T-helper 1 cell (primary cell): ENCODE data around the gene GTPBP4.
"Not testable (repeated sequence)": the region's sequence is repeated elsewhere in the genome, so short reads cannot be mapped to it uniquely, and the experiment has no call there.

ENCODE experiments used
- DNase-seq, 5 donors: peaks; one replicate each; pipeline ENCODE4 v3.0.0-alpha.2; 2012 to 2020

GTPBP4 gene

DNA sequence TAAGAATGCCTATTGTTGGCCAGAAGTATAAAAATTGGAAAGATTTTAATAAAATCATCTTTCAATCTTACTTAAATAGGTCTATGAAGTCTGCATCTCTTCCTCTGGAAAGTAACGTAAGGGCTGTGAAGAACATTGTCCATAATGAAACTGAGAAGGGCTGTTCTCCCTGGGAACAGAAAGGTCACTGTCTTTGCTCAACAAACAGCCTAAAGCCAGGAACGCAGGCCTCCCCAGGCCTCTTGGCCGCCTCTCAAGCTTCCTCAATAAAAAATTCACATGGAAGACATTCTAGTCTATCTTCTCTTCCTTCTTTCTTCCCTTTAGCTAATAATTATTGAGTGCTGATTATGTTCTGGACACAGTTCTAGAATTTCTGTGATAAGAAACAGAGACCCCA is 46.5 kb downstream of the GTPBP4 start:
- DNase-seq = no peak

DNA sequence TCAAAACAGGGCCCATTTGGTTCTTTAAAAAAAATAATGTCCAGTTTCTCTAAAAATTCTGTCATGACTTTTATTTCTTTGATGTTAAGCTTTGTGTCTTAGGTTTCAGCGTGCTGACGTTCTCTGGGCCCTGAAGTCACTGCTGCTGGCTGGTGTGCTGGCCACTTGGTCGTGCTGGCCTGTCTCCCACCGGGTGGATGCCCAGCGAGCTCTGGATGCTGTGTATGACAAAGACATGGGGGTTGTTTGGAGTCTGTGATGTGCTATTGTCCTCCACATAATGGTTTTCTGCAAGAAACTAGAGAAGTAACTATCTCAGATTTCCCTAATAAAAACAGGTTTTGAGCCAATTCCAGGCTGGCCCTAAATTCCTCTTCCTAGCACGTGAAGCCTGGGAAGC is 47.0 kb downstream of the GTPBP4 start:
- no peak for DNase-seq

- DNase-seq = peak in 1 of 5 donors; percentile 46
Measured at GRCh38 chr10:1036341-1036791, 48.1 kb downstream of the GTPBP4 start.

- no peak for DNase-seq
Measured at GRCh38 chr10:1037098-1037497, 48.9 kb downstream of the GTPBP4 start.

- not testable (repeated sequence) for DNase-seq
Measured at GRCh38 chr10:1038769-1039168, 50.5 kb downstream of the GTPBP4 start.

DNA sequence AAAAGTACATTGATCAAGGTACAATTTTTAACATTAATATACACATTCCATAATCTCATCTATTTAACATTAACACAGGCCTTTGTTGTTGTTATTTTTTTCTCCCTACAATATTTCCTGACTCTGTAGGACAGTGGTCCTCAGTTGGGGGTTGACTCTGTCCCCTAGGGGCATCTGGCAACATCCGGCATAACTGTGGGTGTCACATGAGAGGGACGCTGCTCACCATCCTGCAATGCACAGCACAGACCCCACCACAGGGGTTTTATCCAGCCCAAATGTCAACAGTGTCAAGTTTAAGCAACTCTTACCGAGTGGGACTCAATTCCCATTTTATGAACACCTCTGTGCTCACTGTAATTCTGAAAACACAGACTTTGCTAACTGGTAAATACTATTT is 51.9 kb downstream of the GTPBP4 start:
- DNase-seq = no peak

DNA sequence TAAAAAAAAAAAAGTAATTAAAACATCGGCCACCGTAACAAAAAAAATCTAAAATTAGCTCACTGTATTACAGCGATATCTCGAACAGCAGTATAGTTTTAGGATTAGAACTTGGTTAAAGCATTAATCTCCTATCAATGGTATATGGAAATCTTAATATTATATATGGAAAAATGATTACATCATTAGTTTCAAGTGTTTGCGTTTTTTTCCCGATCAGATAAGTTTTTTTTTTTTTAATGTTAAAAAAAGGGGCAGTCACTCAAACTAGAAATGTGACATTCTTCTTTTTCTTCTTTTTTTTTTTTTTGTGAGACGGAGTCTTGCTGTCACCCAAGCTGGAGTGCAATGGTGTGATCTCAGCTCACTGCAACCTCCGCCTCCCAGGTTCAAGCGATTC is 53.3 kb downstream of the GTPBP4 start:
- no peak for DNase-seq

- peak in 1 of 5 donors; percentile 80 for DNase-seq
Measured at GRCh38 chr10:1043532-1043995, 55.3 kb downstream of the GTPBP4 start.

DNA sequence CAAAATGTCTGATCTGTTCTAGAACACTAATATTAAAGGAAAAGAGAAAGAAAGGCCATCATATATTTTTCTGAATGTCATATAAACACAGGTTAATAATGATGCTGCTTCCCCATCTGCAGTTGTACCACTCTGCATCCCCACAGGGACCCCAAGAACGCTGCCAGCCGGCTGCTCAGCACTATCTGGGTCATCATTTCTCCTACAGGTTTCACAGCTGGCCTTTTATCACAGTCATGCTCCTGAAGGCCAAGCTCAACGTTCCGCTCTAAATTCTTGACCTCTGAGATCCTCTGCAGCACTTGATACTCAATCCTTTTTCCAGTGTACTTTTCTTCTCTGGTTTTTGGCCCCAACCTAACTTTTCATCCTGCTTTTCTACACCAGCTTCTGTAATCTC is 55.9 kb downstream of the GTPBP4 start:
- DNase-seq = no peak

DNA sequence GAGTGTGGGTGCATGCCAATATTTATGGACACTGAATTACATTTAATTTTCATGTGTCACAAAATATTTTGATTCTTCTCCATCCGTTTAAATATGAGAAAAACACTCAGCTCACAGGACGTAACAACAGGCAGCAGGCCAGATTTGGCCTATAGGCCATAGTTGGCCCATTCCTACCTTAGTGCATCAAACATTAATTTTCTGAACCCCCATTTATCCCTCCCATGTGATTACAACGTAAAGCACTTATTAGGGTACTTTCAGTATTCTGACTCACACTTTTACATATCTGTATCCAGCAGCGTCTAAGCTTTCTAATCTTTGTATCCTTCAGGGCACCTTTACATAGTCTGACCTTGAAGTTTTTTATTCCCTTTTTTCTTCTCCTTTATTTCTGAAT is 56.7 kb downstream of the GTPBP4 start:
- DNase-seq = no peak

- no peak for DNase-seq
Measured at GRCh38 chr10:1045415-1045814, 57.2 kb downstream of the GTPBP4 start.

DNA sequence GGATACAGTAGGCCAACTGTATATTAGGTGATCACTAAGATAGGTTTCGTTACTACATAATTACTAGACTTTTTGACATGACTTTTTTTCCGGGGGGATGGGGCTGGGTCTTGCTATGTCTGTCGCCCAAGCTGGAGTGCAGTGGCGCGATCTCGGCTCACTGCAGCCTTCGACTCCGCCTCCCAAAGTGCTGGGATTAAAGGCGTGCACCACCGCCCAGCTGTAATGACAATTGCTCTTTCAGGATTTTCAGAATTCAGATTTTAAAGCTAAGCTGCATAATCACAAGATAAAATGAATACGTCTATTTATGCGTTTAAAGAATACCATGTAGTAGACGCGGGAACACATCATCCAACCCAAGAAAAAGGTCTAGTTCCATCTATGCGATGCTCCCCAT is 59.7 kb downstream of the GTPBP4 start:
- peak in 1 of 5 donors; percentile 35 for DNase-seq

- DNase-seq = peak in 3 of 5 donors; percentile 53 to 63 (median 63)
Measured at GRCh38 chr10:1048349-1048731, 60.1 kb downstream of the GTPBP4 start.

GRCh38 chr10:1048732-1049424 is 60.6 kb downstream of the GTPBP4 start, which contains the start of gene IDI1:
IDI1 (minus strand) TSS chr10:1049119; CDS start chr10:1049003, 116 bp downstream.
- DNase-seq = peak; percentile 93 to 99 (median 95)

DNA sequence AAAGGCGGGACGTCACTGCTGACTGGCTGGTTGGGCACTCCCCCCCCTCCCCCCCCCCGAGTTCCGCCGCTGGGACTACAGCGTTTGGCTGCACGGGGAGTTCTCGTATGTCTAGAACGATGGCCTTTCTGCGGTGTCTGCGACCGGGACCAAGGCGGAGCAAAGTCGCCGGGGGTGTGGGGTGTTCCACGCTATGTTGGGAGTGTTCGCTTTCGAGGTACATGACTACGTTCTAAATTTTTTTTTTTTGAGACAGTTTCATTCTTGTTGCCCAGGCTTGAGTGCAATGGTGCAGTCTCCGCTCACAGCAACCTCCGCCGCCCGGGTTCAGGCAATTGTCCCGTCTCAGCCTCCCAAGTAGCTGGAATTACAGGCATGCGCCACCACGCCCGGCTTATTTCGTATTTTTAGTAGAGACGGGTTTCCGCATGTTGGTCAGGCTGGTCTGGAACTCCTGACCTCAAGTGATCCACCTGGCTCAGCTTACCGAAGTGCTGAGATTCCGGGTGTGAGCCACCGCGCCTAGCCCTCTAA is 61.3 kb downstream of the GTPBP4 start:
- DNase-seq = no peak

- DNase-seq = peak in 1 of 5 donors; percentile 35
Measured at GRCh38 chr10:1050145-1050544, 61.9 kb downstream of the GTPBP4 start.

GRCh38 chr10:1050554-1050953 is 62.3 kb downstream of the GTPBP4 start:
- DNase-seq = peak in 4 of 5 donors; percentile 36 to 58 (median 47)

- no peak for DNase-seq
Measured at GRCh38 chr10:1054684-1055083, 66.5 kb downstream of the GTPBP4 start.

DNA sequence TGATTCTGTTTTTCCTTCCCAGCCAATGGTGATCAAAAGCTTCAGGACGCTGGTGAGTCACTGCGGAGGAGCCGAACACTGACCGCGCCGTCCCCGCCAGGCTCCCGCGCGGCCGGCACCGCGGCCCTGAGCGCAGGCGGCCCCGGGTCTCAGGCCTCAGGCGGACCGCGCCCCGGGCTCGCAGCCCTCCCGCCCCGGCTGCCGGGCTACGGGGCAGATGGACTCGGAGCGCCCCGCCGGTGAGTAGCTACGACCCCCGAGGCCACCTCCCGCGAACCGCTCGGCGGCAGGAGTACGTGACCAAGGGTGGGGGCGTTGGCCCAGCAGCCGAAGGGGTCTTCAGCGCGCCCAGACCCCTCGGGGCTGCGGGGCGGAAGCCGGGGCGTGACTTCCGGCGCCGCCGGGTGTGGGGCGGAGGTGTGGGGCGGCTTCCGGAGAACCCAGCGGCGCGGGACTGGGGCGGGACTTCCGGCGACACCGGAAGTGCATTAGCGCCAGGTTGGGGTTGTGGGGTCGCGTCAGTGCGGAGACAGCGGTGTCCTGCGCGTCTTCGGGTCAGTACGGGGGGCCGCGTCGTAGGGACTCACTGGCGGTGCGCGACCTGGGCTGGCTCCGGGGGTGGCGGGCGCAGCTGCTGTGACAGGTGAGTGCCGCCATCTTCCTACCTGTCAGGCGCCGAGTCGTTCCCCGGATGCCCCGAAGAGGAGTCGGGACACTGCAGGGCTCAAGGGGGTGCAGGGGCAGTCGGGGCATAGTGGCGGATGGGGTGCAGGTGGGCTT is 68.3 kb downstream of the GTPBP4 start, which contains the start of gene WDR37:
Gene WDR37, plus strand, starts transcription at position 60 of the 780 bp plus-strand sequence. CDS start 15,771 bp downstream, outside the sequence.
- DNase-seq = peak; percentile 78 to 88 (median 85)

DNA sequence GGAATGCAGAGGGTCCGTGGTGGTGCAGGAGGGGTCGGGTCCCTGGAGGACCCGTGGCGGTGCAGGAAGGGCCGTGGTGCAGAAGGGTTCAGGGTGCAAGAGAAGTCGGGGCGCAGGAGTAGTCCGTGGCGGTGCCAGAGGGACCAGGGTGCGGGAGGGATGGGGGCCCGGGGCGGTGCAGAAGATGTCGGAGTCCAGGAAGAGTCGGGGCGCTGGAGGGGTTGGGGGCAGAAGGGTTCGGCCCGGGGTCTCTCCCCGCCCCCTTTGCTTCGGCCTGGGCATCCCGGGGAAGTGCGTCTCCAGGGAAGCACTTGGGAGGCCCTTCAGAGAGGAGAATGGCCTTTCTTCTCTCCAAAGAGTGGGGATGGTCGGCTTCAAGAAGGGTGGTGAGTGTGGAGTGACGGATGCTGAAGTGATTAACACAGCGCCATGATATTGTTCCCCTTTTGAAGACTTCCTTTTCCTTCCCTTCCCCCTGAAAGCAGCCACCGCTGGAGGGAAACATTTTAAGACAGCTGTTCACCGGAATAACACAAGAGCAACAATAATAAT is 68.9 kb downstream of the GTPBP4 start:
- DNase-seq = no peak

GRCh38 chr10:1058017-1058416 is 69.8 kb downstream of the GTPBP4 start:
- no peak for DNase-seq

DNA sequence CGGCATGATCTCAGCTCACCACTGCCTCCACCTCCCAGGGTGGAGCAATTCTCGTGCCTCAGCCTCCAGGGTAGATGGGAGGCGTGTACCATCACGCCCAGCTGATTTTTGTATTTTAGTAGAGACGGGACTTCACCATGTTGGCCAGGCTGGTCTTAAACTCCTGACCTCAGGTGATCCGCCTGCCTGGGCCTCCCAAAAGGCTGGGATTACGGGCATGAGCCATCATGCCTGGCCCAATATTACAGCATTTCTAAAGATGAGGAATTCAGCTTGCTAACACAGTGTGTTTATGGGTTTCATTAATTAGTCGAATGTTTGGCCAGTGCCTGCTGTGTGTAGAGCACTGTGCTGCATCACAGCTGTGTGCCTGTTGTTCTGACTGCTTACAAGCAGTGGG is 71.7 kb downstream of the GTPBP4 start:
- no peak for DNase-seq
